Stimulated activated CD8-positive, alpha-beta memory T cell treated with anti-CD3 and anti-CD28 coated beads, Interleukin-12 subunit alpha, Interleukin-12 subunit beta, amount 100 ng/mL, for 4 hours (primary cell): ENCODE results near the gene TNNT1.

Experiments
- DNase-seq: peaks from one replicate; pipeline ENCODE4 v3.0.0-alpha.2; 2020; ENCODE audit warnings: low read depth

The TNNT1 gene

GRCh38 chr19:55088543-55089341 is 60.3 kb downstream of the TNNT1 start:
- peak; percentile 43 for DNase-seq

GRCh38 chr19:55088021-55088451 is 61.0 kb downstream of the TNNT1 start:
- no peak for DNase-seq

DNA sequence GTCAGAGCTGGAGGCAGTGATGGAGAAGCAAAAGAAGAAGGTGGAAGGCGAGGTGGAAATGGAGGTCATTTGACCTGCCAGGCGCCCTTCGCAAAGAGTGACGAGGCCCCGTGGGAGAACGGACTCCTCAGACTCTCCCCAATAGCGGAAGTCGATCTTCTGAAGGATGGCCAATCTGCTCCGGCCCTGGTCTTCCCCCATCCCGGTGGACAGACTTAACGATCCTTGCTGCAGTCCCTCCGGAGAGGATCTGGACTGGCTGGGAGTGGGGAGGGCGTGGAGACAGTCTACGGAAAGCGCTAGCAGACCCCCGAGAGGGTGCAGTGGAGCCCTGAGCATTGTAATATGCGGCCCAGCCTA is 61.5 kb downstream of the TNNT1 start:
- DNase-seq: no peak

DNA sequence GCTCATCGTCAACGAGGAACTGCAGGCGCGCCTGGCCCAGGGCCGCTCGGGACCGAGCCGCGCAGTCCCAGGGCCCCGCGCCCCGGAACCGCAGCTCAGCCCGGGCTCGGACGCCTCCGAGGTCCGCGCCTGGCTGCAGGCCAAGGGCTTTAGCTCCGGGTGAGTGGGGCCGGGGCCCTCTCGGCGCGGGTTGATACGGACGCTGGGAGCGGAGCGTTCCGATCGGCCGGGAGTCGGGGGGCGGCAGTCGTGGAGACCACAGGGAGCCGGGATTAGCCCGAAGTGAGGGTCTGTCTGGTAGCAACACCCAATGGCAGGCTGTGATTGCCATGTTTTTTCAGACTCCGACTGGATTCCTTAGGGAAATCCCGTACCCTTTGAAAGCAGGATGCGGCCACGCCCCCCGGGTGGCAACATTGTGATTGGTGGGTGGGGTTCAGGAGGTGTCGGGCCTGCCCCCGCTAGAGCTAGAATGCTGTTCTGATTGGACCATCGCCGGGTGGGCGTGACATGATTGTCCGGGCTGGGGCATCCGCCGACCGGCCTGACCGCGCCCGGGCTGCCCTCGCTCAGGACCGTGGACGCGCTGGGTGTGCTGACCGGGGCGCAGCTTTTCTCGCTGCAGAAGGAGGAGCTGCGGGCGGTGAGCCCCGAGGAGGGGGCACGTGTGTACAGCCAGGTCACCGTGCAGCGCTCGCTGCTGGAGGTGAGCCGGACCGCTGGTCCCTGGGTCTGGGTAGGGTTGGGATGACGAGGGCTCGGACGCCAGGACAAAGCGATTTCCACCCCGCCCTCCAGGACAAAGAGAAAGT is 62.1 kb downstream of the TNNT1 start:
- no peak for DNase-seq

GRCh38 chr19:55085923-55086715 is 62.9 kb downstream of the TNNT1 start:
- no peak for DNase-seq

DNA sequence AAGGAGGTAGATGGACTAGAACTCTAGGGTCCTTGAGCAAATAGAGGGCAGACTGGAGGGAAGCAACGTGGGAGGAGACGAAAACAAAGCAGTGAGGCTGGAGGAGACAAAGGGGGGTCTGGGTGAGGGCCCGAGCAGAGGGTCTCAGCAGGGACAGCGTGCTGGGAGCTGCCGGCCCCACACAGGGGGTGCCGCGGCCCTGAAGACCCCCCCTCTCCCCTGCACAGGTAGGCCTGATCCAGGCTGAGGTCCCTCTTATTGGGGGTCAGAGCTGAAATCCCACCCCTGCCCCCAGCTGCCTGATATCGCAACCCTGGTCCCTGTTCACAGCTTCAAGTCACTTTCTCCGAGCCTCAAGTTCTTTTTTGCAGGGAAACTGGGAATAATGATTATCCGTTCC is 64.6 kb downstream of the TNNT1 start:
- DNase-seq: no peak

GRCh38 chr19:55083004-55083850 is 65.8 kb downstream of the TNNT1 start:
- DNase-seq: no peak
